Mesendoderm (in vitro differentiated cells): ENCODE results near the gene BSDC1.

Experiments used
- DNase-seq: peaks from one replicate; pipeline ENCODE4 v3.0.0; 2013
- H2AK5ac ChIP-seq: 2 replicates; pipeline ENCODE4 v1.6.1; 2013; ENCODE audit warnings: low read length, inconsistent platforms
- H2BK120ac ChIP-seq: 2 replicates; pipeline ENCODE4 v1.6.1; 2013; ENCODE audit warnings: low read depth, mild to moderate bottlenecking, low read length, moderate library complexity, mixed read lengths
- H2BK15ac ChIP-seq: replicated peaks from 2 replicates; pipeline ENCODE4 v1.6.1; 2013; ENCODE audit warnings: low read depth, mild to moderate bottlenecking, moderate library complexity
- H2BK5ac ChIP-seq: 2 replicates; pipeline ENCODE4 v1.6.1; 2013; ENCODE audit warnings: low read length, inconsistent platforms
- H3K18ac ChIP-seq: 2 replicates; pipeline ENCODE4 v1.6.1; 2013; ENCODE audit warnings: mild to moderate bottlenecking, low read length, mixed read lengths
- H3K23ac ChIP-seq: one replicate; pipeline ENCODE4 v1.6.1; 2013; ENCODE audit warnings: low read length
- H3K27ac ChIP-seq: 2 replicates; pipeline ENCODE4 v1.5.1; 2013; ENCODE audit warnings: low read depth, mild to moderate bottlenecking, inconsistent platforms, low read length, moderate library complexity
- H3K27me3 ChIP-seq: 2 replicates; pipeline ENCODE4 v1.6.1; 2013; ENCODE audit warnings: low read length, control low read depth, mild to moderate bottlenecking, inconsistent platforms; ENCODE audit not compliant: insufficient read depth, poor library complexity
- H3K36me3 ChIP-seq: 2 replicates; pipeline ENCODE4 v1.6.1; 2013; ENCODE audit warnings: low read length, inconsistent platforms; ENCODE audit not compliant: control insufficient read depth, insufficient read depth
- H3K4ac ChIP-seq: one replicate; pipeline ENCODE4 v1.6.1; 2013; ENCODE audit warnings: low read depth, mild to moderate bottlenecking, low read length, moderate library complexity
- H3K4me1 ChIP-seq: 2 replicates; pipeline ENCODE4 v1.6.1; 2013; ENCODE audit warnings: low read depth, low read length, inconsistent platforms; ENCODE audit not compliant: control insufficient read depth
- H3K4me2 ChIP-seq: 2 replicates; pipeline ENCODE4 v1.6.1; 2013; ENCODE audit warnings: low read length
- H3K4me3 ChIP-seq: 2 replicates; pipeline ENCODE4 v1.5.1; 2013; ENCODE audit warnings: mild to moderate bottlenecking, low read length
- H3K56ac ChIP-seq: one replicate; pipeline ENCODE4 v1.6.1; 2013; ENCODE audit warnings: low read length
- H3K79me1 ChIP-seq: 2 replicates; pipeline ENCODE4 v1.6.1; 2013; ENCODE audit warnings: low read length, inconsistent platforms
- H3K79me2 ChIP-seq: 2 replicates; pipeline ENCODE4 v1.6.1; 2013; ENCODE audit warnings: mild to moderate bottlenecking, low read length; ENCODE audit not compliant: control insufficient read depth, insufficient read depth
- H3K9ac ChIP-seq: 2 replicates; pipeline ENCODE4 v1.6.1; 2013; ENCODE audit warnings: low read length, inconsistent platforms
- H4K5ac ChIP-seq: one replicate; pipeline ENCODE4 v1.6.1; 2013; ENCODE audit warnings: low read length
- H4K8ac ChIP-seq: one replicate; pipeline ENCODE4 v1.6.1; 2013; ENCODE audit warnings: low read depth, mild to moderate bottlenecking, control low read depth, low read length, moderate library complexity
- WGBS: extraction: QIAGEN DNeasy Blood & Tissue Kit; methylation state at CpG from one replicate; pipeline ENCODE4 v1.1.7; 2013; ENCODE audit warnings: low lambda C conversion rate, missing lambda C conversion rate; ENCODE audit not compliant: insufficient coverage; ENCODE audit errors: extremely low coverage; 5-methylcytosine and 5-hydroxymethylcytosine counted together

Gene BSDC1

DNA sequence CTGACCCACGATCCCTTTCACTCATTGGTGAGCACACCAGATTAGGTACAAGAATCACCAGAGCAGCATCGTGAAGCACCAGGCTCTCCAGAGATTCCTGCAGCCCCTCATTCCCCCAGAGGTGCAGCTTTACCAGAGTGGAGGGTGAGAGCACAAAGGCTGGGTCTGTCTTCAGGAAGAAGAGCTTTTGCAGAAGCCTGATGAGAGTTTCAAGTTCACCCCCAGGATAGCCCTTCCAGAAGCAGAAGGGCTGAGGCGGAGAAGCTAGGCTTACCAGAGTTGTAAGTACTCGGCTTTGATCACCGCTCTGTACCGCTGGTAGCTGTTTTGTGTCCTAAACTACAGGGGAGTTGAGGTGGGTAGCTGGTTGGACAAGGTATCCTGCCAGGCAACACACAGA lies 28.8 kb downstream of the BSDC1 start:
- H3K4me3 ChIP-seq, result no peak overlapping the region
- H3K36me3 ChIP-seq, result peaks cover 23% of the 10 kb centered on the region
- no peak overlapping the region for H4K8ac ChIP-seq
- H3K79me1 ChIP-seq, result no peaks in the 10 kb centered on the region
- H2BK5ac ChIP-seq, result no peak overlapping the region
- no peak overlapping the region for H2AK5ac ChIP-seq
- no peak overlapping the region for H3K18ac ChIP-seq
- no peak for DNase-seq
- H3K27ac ChIP-seq, result no peak overlapping the region
- no peak overlapping the region for H3K4me2 ChIP-seq
- H3K27me3 ChIP-seq, result no peaks in the 10 kb centered on the region
- H3K56ac ChIP-seq, result no peak overlapping the region
- H4K5ac ChIP-seq, result no peak overlapping the region
- no peak overlapping the region for H2BK120ac ChIP-seq
- no peak overlapping the region for H3K9ac ChIP-seq
- no peak overlapping the region for H3K23ac ChIP-seq
- no CpG with 5 or more reads among the region's 6 CpGs for WGBS
- no peak overlapping the region for H2BK15ac ChIP-seq
- H3K4me1 ChIP-seq, result peaks cover 1% of the 10 kb centered on the region
- no peaks in the 10 kb centered on the region for H3K79me2 ChIP-seq
- no peak overlapping the region for H3K4ac ChIP-seq

- no peak overlapping the region for H2AK5ac ChIP-seq
- no peak overlapping the region for H3K4ac ChIP-seq
- no peaks in the 10 kb centered on the region for H3K79me2 ChIP-seq
- no peak overlapping the region for H2BK5ac ChIP-seq
- no peak overlapping the region for H3K23ac ChIP-seq
- no peak overlapping the region for H3K9ac ChIP-seq
- no CpG with 5 or more reads among the region's 5 CpGs for WGBS
- no peaks in the 10 kb centered on the region for H3K79me1 ChIP-seq
- no peak overlapping the region for H2BK15ac ChIP-seq
- H3K27me3 ChIP-seq, result no peaks in the 10 kb centered on the region
- no peak overlapping the region for H3K4me2 ChIP-seq
- no peak overlapping the region for H3K56ac ChIP-seq
- H3K4me1 ChIP-seq, result peaks cover 1% of the 10 kb centered on the region
- H2BK120ac ChIP-seq, result no peak overlapping the region
- H3K27ac ChIP-seq, result no peak overlapping the region
- H3K4me3 ChIP-seq, result no peak overlapping the region
- no peak overlapping the region for H4K5ac ChIP-seq
- H3K18ac ChIP-seq, result no peak overlapping the region
- H4K8ac ChIP-seq, result no peak overlapping the region
- peaks cover 23% of the 10 kb centered on the region for H3K36me3 ChIP-seq
- no peak for DNase-seq
Measured at GRCh38 chr1:32364836-32365235, 29.4 kb downstream of the BSDC1 start.

GRCh38 chr1:32363713-32364112 lies 30.5 kb downstream of the BSDC1 start:
- no CpG with 5 or more reads among the region's 12 CpGs for WGBS
- Histone ChIP-seq H4K5ac (no peak overlapping the region), H2BK5ac (no peak overlapping the region), H3K4me3 (no peak overlapping the region), H3K9ac (no peak overlapping the region), H3K23ac (no peak overlapping the region), H3K56ac (no peak overlapping the region), H3K36me3 (peaks cover 23% of the 10 kb centered on the region), H3K79me1 (no peaks in the 10 kb centered on the region), H4K8ac (no peak overlapping the region), H3K18ac (no peak overlapping the region), H3K4me2 (no peak overlapping the region), H3K4ac (no peak overlapping the region), H2AK5ac (no peak overlapping the region), H2BK120ac (no peak overlapping the region), H3K79me2 (no peaks in the 10 kb centered on the region), H3K27ac (no peak overlapping the region), H2BK15ac (no peak overlapping the region), H3K4me1 (peaks cover 1% of the 10 kb centered on the region), H3K27me3 (no peaks in the 10 kb centered on the region)
- DNase-seq, result no peak

- Histone ChIP-seq H3K4me1 (peaks cover 1% of the 10 kb centered on the region), H3K23ac (peak within 1 kb of the TSS; percentile 24), H3K27me3 (no peaks in the 10 kb centered on the region), H3K36me3 (peaks cover 19% of the 10 kb centered on the region), H2BK15ac (no peak within 1 kb of the TSS), H4K8ac (no peak within 1 kb of the TSS), H4K5ac (no peak within 1 kb of the TSS), H3K4me3 (no peak within 1 kb of the TSS), H2BK5ac (no peak within 1 kb of the TSS), H3K18ac (no peak within 1 kb of the TSS), H2BK120ac (no peak within 1 kb of the TSS), H3K4me2 (peak within 1 kb of the TSS; percentile 7), H3K79me2 (no peaks in the 10 kb centered on the region), H3K9ac (peak within 1 kb of the TSS; percentile 68), H3K27ac (no peak within 1 kb of the TSS), H2AK5ac (no peak within 1 kb of the TSS), H3K79me1 (no peaks in the 10 kb centered on the region), H3K56ac (peak within 1 kb of the TSS; percentile 70), H3K4ac (no peak within 1 kb of the TSS)
- no peak for DNase-seq
- no CpG with 5 or more reads among the region's 17 CpGs for WGBS
Measured at GRCh38 chr1:32362474-32363313, 31.5 kb downstream of the BSDC1 start, which contains the start of the genes FAM229A and TSSK3. TSS of gene FAM229A (minus strand) at chr1:32362485. CDS start at chr1:32362091, 394 bp downstream. TSS of gene TSSK3 (plus strand) at chr1:32362539. CDS start at chr1:32362702, 163 bp downstream.

- peak; percentile 57 for DNase-seq
- Histone ChIP-seq H3K4me3 (no peak overlapping the region), H3K79me2 (no peaks in the 10 kb centered on the region), H3K18ac (no peak overlapping the region), H3K23ac (no peak overlapping the region), H4K8ac (no peak overlapping the region), H2AK5ac (no peak overlapping the region), H2BK120ac (no peak overlapping the region), H3K27ac (no peak overlapping the region), H3K4ac (no peak overlapping the region), H3K36me3 (peaks cover 15% of the 10 kb centered on the region), H3K56ac (peak overlapping the region; percentile 70), H3K27me3 (no peaks in the 10 kb centered on the region), H4K5ac (no peak overlapping the region), H3K9ac (peak overlapping the region; percentile 68), H2BK5ac (no peak overlapping the region), H3K4me1 (peaks cover 1% of the 10 kb centered on the region), H2BK15ac (no peak overlapping the region), H3K4me2 (peak overlapping the region; percentile 7), H3K79me1 (no peaks in the 10 kb centered on the region)
- no CpG with 5 or more reads among the region's 91 CpGs for WGBS
Measured at GRCh38 chr1:32361674-32362473, 32.4 kb downstream of the BSDC1 start.
